ENCODE data around the gene GTF2E1.
"Not testable (repeated sequence)": the region's sequence is repeated elsewhere in the genome, so short reads cannot be mapped to it uniquely, and the experiment has no call there.

Gene GTF2E1

DNA sequence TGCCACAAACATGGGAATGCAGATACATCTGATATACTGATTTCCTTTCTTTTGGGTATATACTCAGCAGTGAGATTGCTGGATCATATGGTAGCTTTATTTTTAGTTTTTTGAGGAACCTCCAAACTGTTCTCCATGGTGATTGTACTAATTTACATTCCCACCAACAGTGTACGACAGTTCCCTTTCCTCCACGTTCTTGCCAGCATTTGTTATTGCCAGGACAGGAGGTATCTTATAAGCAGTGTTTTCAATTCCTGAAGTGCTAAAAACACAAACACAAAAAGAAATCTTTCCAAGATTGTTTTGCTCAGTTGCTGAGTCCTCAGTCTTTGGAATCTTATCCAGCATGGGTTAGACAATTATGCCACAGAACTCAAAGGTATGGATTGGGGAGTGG lies 13.5 kb downstream of the GTF2E1 start:
- DNase-seq, result no peak

DNA sequence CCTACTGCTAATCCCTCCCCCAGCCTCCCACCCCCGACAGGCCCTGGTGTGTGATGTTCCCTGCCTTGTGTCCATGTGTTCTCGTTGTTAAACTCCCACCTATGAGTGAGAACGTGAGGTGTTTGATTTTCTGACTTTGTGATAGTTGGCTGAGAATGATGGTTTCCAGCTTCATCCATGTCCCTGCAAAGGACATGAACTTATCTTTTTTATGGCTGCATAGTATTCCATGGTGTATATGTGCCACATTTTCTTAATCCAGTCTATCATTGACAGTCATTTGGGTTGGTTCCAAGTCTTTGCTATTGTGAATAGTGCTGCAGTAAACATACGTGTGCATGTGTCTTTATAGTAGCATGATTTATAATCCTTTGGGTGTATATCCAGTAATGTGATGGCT lies 16.0 kb downstream of the GTF2E1 start:
- DNase-seq, result not testable (repeated sequence)

DNA sequence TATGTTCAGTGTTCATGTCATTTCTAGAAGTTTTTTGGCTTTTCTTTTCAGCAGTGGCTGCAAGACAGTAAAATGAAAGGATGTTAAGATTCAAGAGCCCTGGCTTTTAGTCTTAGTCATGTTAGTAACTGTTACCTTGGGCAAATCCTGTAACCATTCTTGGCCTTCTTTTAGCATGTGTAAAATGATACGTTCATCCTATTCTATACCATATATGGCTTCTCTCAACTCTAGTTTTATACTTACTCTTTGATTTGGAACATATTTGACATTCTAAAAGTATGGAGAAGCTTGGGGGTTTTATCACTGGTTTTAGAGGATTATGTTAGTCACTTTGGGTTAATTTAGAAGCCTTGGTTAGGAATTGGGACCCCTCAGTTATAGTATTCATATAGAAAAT lies 20.1 kb downstream of the GTF2E1 start:
- DNase-seq, result no peak

DNA sequence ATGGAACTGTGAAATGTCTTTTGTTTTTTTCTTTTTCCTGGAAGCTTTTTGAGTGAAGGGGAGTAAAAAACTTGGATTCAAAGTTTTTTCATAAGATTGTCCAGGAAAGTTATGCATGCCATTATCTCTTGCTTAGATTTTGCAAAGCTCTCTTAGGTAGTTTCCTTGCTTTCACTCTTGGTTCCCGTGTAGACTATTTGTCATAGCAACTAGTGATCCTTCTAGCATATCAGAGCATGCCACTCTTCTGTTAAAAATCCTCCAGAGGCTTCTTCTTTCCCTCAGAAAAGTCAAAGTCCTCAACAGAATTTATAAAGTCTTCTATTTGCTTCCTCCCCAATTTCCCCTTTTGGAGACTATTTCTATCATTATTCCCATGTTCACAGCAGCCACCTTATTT lies 21.1 kb downstream of the GTF2E1 start:
- DNase-seq, result no peak

DNA sequence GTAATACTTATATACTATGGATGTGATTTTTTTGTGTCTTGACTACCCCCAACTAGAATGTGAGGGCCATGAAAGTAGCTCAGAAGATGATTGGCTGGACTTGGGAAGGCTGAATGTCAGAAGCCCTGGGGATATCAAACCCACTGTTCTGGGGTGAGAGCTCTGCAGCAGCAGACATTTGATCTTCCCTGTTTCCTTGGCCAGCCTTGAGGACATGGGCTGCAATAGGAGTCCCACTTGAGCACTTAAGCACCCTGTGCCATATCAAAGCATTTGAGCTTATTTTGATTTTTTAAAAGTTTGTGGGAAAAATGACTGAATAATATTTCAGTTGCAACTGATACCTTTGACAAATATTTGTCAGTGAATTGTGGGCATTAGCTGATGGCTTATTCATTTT lies 21.7 kb downstream of the GTF2E1 start:
- no peak for DNase-seq

DNA sequence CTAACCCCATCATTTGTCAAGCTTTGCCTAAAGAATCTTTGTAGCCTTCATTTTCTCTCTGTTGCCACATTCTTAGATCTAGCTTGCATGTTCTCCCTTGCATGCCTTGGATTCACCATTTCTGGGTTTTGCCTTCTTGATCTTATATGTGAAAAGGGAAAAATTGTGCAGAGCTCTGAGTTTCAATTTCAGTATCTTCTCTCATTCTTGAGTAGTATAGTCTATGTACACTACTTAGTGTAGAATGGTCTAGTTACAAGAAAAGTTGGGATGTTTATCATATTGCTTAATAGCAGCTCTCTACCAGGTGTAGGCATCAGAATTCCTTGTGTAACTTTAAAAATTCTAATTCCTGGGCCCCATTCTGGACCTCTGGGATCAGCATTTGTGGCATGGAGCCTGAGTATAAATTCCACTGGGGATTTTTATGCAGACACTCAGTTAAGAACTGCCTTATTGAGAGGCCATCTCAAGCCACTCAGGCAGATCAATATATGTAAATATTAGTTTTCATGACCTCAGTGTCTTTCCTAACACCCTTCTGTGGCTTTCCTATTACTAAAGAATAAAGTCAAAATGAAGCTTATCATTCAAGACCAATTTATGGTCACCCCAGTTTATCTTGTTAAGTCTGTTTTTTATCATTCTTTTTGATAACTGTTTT lies 23.4 kb downstream of the GTF2E1 start:
- DNase-seq, result no peak

DNA sequence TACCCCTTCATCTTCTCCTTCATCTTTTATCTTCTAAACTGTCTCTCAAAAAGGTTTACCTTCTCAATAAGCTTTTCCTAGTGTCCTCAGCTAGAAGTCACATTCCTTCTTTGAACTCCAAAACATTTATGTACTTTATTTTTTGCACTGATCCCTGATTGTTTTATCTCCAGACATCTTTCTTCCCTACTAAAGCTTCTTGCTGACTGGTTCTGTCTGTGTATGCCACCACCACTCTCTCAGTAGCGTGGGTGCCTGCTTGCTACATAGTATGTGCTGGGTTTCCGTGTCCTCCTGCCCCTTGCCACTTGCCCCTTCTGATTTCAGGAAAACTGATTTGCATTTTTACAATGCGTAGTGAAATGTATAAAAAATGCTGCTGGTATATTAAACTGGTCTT lies 24.0 kb downstream of the GTF2E1 start:
- peak in 1 of 14 donors; percentile 45 for DNase-seq

DNA sequence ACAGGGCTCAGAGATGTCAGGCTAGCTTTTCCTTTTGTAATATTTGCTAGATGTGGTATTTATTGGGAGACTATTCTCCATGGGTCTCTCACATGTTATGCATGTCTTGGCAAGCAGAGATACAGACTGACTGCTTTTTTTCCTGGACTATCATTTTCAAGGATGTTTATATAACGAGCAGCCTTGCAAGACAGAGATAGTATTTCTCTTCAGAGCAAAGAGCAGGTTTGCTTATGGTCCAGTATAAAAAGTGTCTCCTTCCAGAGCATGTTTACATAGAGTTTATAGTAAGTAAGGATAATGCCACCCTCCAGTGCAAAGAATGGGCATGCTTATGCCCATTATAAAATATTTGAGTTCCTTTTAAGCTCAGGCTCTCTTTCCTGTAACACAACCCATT lies 24.6 kb downstream of the GTF2E1 start:
- peak in 1 of 14 donors; percentile 48 for DNase-seq

DNA sequence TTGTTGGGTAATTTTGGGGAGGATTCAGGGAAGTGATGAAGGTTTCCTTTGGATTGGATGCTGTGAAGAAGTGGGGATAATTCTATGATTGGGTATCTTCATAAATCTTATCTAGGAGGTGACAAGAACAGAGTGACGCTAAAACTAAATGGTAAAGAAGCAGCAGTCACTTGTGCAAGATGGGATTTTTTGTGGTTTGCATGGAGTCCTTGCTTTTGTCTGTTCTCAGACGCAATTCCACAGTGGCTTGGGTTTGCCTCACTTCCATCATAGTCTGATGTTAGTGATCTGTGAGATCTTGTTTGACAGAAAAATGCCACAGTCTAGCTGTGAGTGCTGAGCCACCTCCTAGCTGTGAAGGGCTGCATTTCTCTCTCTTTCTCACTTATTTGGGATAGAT lies 26.9 kb downstream of the GTF2E1 start:
- no peak for DNase-seq

DNA sequence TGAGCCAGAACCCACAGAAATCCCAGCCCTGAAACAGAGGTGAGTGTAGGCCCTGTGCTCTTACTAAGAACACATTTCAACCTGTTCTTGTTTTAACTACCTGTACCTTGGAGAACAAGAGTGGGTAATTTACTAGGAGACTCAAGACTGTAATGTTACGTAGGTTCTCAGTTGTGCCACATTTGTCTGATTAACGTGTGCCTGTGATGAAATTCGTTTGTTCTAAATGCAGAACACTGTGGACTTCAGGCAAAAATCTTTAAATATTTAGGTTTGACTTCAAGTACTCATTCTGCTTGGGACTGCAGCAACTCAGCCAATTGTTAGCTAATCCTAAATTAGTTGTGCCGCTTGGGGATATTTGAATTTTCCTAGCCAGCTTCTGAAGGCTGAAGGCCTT lies 28.3 kb downstream of the GTF2E1 start:
- no peak for DNase-seq

DNA sequence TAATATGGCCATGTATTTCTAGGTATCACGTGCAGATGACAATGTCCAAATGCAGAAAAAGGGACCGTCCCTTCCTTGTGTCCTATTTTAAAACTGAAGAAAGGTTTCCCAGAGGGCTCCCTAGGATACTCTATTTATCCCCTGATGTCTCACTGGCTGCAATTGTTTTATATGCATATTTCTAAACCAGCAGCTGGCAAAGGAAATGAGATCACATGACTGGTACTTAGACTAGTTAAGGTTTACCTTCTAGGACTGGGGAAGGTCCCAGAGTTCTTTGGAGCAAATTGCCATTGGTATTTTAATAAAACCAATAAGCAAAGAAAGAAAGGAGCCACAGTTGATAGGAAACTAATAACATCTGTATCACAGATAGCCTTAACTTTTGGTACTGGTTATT lies 29.5 kb downstream of the GTF2E1 start:
- DNase-seq, result no peak

DNA sequence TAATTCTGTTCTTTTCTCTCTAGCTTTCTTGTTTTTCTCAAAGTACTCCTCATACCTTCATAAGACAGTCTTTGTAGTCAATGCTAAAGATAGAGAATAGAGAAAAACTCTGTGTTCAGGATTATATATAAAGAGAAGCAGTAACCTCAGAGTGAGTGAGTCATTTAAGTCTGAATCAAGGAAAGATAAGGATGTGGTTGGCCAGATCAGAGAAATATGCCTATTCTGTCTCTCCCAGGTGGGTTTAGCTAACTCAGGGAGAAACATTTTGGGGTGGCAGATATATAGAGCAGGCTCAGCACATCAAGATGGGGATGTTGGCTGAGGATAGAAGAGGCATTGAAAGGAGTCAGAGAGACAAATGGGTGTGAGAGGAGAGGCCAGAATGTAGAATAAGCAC lies 31.4 kb downstream of the GTF2E1 start:
- no peak for DNase-seq

DNA sequence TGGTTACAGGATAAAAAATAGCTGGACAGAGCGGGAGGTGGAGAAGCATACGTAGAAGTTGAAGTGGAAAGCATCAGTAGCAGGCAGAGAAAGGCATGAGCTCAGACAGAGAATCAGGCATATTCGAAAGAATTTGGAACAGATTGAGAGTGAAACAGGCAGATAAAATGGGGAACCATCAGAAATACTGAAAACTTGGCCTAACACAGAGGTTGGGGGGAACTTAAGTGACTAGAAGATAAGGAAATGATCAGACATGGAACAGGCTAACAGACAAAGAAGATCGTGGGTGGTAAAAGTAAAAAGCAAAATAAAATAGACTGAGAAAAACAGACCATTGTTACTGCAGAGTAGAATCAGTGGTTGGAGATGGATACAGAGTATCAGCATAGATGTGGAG lies 32.9 kb downstream of the GTF2E1 start:
- no peak for DNase-seq

DNA sequence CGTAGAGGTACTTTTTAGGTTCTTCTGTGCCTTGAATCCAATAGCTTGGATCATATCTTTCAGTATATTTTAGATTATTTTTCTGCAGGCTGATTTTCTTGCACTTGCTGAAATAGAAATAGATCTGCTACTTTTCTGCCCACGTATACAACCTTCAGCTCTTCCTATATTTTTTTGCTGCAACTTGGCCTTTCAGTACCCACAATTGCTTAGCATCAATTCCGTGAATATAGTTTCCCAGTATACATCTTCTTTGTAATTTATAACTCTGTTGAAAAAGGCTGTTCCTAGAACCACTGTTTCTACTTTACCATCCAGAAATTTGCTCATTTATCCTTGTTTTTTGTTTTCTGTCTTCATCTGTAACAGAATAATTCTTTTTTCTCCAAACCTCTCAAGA lies 36.2 kb downstream of the GTF2E1 start:
- no peak for DNase-seq

DNA sequence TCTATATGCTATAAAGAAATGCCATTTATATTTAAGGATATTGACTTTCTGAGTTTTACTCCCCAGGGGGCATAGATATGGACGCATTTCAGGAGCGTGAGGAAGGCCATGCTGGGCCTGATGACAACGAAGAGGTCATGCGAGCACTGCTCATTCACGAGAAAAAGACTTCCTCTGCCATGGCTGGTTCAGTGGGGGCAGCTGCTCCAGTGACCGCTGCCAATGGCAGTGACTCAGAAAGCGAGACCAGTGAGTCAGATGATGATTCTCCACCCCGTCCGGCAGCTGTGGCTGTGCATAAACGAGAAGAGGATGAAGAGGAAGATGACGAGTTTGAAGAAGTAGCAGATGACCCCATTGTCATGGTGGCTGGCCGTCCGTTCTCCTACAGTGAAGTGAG lies 38.4 kb downstream of the GTF2E1 start:
- no peak for DNase-seq

DNA sequence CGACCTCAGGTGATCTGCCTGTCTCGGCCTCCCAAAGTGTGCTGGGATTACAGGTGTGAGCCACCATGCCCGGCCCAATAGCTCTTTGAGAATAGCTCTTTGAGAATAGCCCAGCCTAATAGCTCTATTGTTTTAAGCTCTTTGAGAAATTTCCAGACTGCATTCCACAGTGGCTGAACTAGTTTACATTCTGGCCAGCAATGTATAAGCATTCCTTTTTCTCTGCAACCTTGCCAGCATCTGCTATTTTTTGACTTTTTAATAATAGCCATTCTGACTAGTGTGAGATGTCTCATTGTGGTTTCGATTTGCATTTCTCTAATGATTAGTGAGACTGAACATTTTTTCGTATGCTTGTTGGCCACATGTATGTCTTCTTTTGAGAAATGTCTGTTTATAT lies 43.3 kb downstream of the GTF2E1 start:
- DNase-seq, result not testable (repeated sequence)

DNA sequence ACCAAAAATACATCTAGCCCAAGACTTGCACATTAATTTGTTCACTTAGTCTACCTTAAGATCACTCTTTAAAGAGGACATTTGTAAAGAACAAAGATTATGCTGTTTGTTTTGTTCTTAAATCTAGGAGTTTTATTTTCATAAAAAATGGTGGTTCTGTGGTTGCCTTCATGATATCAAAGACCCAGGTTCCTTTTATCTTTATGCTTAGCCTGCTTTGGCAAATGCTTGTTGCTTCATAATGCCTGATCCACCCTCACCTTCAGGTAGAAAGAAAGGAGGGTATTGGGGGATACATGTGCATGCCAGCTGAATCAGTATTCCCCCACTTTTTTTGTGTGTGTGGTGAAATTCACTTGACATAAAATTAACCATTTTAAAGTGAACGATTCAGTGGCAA lies 48.5 kb downstream of the GTF2E1 start:
- no peak for DNase-seq

DNA sequence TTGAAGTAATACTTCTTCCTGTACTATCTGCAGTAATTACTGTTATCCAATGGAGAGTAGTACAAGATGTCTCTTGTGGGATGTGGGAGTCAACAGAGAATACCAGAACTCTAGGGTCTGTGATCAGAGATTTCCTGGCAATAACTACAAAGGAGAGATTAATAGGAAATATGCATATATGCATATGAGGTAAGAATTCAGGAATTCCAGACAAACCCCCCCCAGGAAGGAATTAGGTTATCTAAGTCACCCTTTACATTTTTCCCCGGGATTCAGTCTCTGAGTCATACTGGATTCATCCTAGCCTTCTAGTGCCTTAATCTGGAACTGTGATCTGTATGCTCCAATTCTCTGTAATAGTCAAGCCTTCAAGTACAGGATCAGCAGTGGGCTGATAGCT lies 49.4 kb downstream of the GTF2E1 start:
- no peak for DNase-seq

DNA sequence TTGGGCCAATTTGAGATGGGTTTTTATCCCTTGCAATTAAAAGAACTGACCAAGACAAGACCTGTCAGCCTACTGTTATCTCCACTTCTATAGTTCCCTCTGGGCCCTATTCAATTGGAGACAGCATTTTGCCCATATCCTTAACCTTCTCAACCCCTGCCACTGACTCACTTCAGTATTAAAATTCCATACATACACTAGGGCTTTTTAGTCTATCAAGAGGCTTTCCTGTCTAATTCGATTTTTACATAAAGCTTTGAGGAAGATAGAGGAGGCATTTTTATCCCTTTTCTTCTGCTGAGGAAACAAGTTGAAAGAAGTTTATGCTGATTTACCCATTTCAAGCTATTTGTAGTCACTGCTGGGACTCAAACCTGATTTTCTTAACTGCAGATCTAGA lies 51.1 kb downstream of the GTF2E1 start:
- DNase-seq, result no peak

DNA sequence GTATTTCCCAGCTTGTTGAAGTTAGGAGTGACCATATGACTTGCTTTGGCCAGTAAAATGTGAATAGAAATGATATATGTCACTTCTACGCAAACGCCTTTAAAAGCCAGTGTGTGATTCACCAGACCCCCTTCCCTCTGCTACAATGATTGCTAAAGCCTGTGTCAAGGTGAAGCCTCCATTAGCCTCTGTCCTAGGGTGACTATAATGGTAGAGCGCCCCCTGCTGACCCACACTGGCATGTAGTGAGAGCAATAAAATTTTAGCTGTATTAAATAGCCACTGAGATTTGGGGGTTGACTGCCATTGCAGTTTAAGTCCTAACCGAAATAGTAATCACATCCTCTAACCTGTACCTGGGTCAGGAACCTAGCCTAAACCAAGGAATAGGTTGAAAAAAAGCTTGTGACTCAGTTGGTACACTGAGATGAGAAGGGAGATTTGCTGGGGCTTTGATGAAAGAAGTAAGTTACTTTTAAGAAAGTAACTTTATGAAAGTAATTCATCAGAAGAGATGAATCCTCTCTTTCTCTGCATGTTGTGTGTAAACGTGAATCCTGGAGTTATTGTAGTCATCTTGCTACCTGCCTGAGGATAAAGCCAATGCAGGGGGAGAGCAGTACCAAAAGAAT lies 52.6 kb downstream of the GTF2E1 start:
- peak in 13 of 14 donors; percentile 3 to 74 (median 37) for DNase-seq

DNA sequence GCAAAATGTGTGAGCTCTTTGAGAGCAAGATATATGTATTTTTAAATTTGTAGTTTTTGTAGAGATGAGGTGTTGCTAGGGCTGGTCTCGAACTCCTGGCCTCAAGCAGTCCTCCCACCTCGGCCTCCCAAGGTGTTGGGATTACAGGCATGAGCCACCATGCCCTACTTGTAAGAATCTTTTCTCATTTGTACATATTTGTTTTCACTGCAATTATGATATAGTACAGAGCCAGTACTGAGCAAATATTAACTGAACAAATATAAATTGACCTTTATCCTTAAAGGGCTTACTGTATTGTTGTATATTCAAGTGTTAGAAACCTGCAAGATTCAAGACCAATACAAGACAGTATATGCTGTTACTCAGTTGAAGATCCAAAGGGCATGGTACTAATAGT lies 53.4 kb downstream of the GTF2E1 start:
- DNase-seq, result no peak

DNA sequence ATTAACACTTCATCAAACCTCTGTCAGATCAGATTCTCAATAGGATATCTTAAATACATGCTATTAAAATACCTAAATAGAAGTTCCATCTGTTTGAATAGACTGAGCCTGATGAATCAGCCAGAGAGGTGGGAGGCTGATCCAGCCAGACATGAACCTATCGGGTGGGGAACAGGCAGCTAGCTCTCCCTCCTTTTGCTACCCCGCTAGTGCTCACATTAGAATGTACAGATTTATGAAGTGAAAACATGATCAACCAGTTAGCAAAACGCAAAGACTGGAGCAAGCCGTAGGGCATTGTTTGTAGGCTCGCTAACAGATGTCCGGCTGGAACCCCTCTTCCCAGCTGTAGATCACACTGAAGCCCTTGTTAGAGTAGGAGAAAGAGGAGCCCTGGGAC lies 54.4 kb downstream of the GTF2E1 start:
- DNase-seq, result no peak

DNA sequence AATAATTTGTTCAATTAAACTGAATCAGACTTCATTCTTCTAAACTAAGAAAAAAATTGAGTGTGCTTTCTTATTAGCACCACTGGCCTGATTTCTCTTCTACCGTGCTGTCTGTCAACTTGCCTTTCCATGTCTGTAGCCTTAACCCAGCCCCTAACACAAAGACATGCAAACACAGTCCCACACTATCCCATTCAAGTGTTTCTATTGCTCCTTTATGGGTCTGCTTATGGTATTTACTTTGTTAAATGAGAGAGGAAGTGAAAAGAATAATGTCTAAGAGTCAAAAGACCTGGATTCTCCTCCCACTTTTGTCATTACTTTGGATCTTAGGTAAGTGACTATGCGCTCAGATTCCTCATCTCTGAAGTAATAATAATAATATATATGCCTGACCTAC lies 55.3 kb downstream of the GTF2E1 start:
- no peak for DNase-seq

DNA sequence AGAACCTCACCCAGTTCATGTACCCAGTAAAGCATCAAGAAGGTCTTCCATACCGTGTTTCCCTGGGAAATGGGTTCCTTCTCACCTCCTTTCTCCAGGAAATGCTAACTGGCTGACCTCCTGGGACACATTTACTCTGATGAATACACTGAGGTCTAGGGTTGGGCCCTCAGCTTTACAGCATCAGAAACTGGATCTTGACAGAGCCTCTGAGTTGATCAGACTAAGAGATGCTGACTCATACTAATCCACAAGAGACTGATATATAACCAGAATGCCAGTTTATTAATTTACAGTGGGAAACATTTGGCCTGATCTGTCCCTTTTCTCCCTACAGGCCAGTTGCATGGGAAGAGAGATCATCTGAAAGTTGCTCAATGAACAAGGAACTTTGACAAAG lies 55.8 kb downstream of the GTF2E1 start:
- no peak for DNase-seq

DNA sequence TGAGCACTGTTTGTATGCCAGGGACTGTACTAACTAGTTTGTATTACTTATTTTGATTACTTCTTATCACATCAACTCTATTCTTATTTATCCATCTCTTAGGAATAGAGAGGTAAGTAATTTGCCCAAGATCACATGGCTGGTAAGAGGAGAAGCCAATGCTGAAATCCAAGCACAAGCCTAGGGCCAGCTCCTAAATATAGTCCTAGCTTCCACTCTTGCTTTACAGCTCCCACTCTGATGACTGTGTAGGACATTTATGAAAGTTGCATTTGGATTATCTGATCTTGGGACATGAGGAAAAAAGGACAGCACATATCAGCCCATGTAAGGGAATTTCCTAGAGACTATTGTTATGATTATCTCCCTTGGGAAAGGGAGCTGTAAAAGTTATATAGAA lies 58.1 kb downstream of the GTF2E1 start:
- no peak for DNase-seq

Data from C1 segment of cervical spinal cord (tissue), 14 donors.